Measurements from ENCODE around the gene ZNF570.

Gene ZNF570

GRCh38 chr19:37468961-37469777, at the start of gene ZNF570:
Gene ZNF570 (plus strand): TSS chr19:37469356. CDS start chr19:37470355, 999 bp downstream.
- DNase-seq: peak; percentile 91

- no peak for DNase-seq
Measured at GRCh38 chr19:37452500-37453245, 16.5 kb upstream of the ZNF570 start.

GRCh38 chr19:37466277-37466797, 2.8 kb upstream of the ZNF570 start:
- no peak for DNase-seq

GRCh38 chr19:37466798-37467607, 2.2 kb upstream of the ZNF570 start, which contains the start of gene ZNF569:
Gene ZNF569 (minus strand): TSS chr19:37467444. CDS start chr19:37444921, 22,523 bp downstream.
- DNase-seq: peak; percentile 93

- no peak for DNase-seq
Measured at GRCh38 chr19:37467608-37468090, 1.5 kb upstream of the ZNF570 start.

- no peak for DNase-seq
Measured at GRCh38 chr19:37470216-37470615, 1.1 kb downstream of the ZNF570 start.

- no peak for DNase-seq
Measured at GRCh38 chr19:37472165-37472564, 3.0 kb downstream of the ZNF570 start.

- DNase-seq: no peak
Measured at GRCh38 chr19:37484406-37485168, 15.4 kb downstream of the ZNF570 start.

- DNase-seq: no peak
Measured at GRCh38 chr19:37492213-37492612, 23.1 kb downstream of the ZNF570 start.

GRCh38 chr19:37505958-37506386, 36.8 kb downstream of the ZNF570 start:
- no peak for DNase-seq

GRCh38 chr19:37506387-37507166, 37.4 kb downstream of the ZNF570 start, which contains the start of gene ZNF793:
Gene ZNF793 (plus strand): TSS chr19:37506939. CDS start chr19:37523440, 16,501 bp downstream.
- DNase-seq: peak; percentile 90

- no peak for DNase-seq
Measured at GRCh38 chr19:37507167-37507464, 38.0 kb downstream of the ZNF570 start.

- DNase-seq: no peak
Measured at GRCh38 chr19:37511186-37511585, 42.0 kb downstream of the ZNF570 start.

GRCh38 chr19:37511821-37512220, 42.7 kb downstream of the ZNF570 start:
- DNase-seq: no peak

- no peak for DNase-seq
Measured at GRCh38 chr19:37513397-37513796, 44.2 kb downstream of the ZNF570 start.

GRCh38 chr19:37519890-37520289, 50.7 kb downstream of the ZNF570 start:
- DNase-seq: no peak

- DNase-seq: no peak
Measured at GRCh38 chr19:37537391-37537947, 68.3 kb downstream of the ZNF570 start.

Measured in CD4-positive, alpha-beta T cell treated with Interleukin-10 for 1 hour (primary cell).